Brain microvascular endothelial cell (primary cell): Measurements from ENCODE around the gene LYPD6B.

Experiments used
- DNase-seq: peaks from one replicate; pipeline ENCODE4 v3.0.0-alpha.2; 2020
- H3K27ac ChIP-seq: fragments of 250-450 bp; sonication (Bioruptor Pico); 2 replicates; pipeline ENCODE4 v1.5.1; 2020; ENCODE audit warnings: mild to moderate bottlenecking, moderate library complexity
- H3K27me3 ChIP-seq: fragments of 250-450 bp; sonication (Bioruptor Pico); replicated peaks from 2 replicates; pipeline ENCODE4 v1.5.1; 2020; ENCODE audit warnings: mild to moderate bottlenecking
- H3K36me3 ChIP-seq: fragments of 250-450 bp; sonication (Bioruptor Pico); replicated peaks from 2 replicates; pipeline ENCODE4 v1.5.1; 2020; ENCODE audit warnings: mild to moderate bottlenecking
- H3K4me3 ChIP-seq: 2 replicates; pipeline ENCODE4 v1.5.1; 2011; ENCODE audit warnings: low read depth, mild to moderate bottlenecking, control low read depth, low read length, moderate library complexity
- CTCF ChIP-seq: IDR thresholded peaks from 2 replicates; pipeline ENCODE4 v1.5.1; 2011; ENCODE audit warnings: low read depth, mild to moderate bottlenecking, moderate library complexity, low read length, control low read depth, inconsistent platforms; ENCODE audit errors: missing control alignments
- in situ Hi-C: cut with HindIII; loops from 2 replicates; pipeline ENCODE4 v1.10.0; 2017; ENCODE audit warnings: low sequenced_read_pairs, low pct_ligation_motif_present

The LYPD6B gene

GRCh38 chr2:149167941-149168340 lies 129.4 kb downstream of the LYPD6B start:
- no peaks in the 10 kb centered on the region for H3K27me3 ChIP-seq
- no peak overlapping the region for H3K4me3 ChIP-seq
- H3K27ac ChIP-seq, result no peak overlapping the region
- in situ Hi-C loops, result no loop called here
- TF ChIP-seq CTCF, result no peak
- no peak for DNase-seq
- H3K36me3 ChIP-seq, result no peaks in the 10 kb centered on the region

GRCh38 chr2:149169656-149170055 lies 131.2 kb downstream of the LYPD6B start:
- no peak for TF ChIP-seq CTCF
- in situ Hi-C loops, result no loop called here
- Histone ChIP-seq H3K27me3 (no peaks in the 10 kb centered on the region), H3K4me3 (no peak overlapping the region), H3K36me3 (no peaks in the 10 kb centered on the region), H3K27ac (no peak overlapping the region)
- no peak for DNase-seq

- in situ Hi-C loops, result no loop called here
- no peak for TF ChIP-seq CTCF
- H3K27me3 ChIP-seq, result no peaks in the 10 kb centered on the region
- no peak overlapping the region for H3K4me3 ChIP-seq
- no peaks in the 10 kb centered on the region for H3K36me3 ChIP-seq
- no peak overlapping the region for H3K27ac ChIP-seq
- no peak for DNase-seq
Observed at GRCh38 chr2:149170156-149170555, 131.7 kb downstream of the LYPD6B start.

GRCh38 chr2:149170911-149171310 lies 132.4 kb downstream of the LYPD6B start:
- no peak for TF ChIP-seq CTCF
- Histone ChIP-seq H3K36me3 (no peaks in the 10 kb centered on the region), H3K27ac (no peak overlapping the region), H3K27me3 (no peaks in the 10 kb centered on the region), H3K4me3 (no peak overlapping the region)
- no peak for DNase-seq
- in situ Hi-C loops, result no loop called here

- H3K36me3 ChIP-seq, result no peaks in the 10 kb centered on the region
- no peak overlapping the region for H3K27ac ChIP-seq
- no peak overlapping the region for H3K4me3 ChIP-seq
- H3K27me3 ChIP-seq, result no peaks in the 10 kb centered on the region
- in situ Hi-C loops, result no loop called here
- TF ChIP-seq CTCF, result no peak
- no peak for DNase-seq
Observed at GRCh38 chr2:149173220-149173619, 134.7 kb downstream of the LYPD6B start.

GRCh38 chr2:149175956-149176355 lies 137.5 kb downstream of the LYPD6B start:
- no peaks in the 10 kb centered on the region for H3K36me3 ChIP-seq
- in situ Hi-C loops, result no loop called here
- no peak overlapping the region for H3K27ac ChIP-seq
- H3K27me3 ChIP-seq, result no peaks in the 10 kb centered on the region
- no peak for TF ChIP-seq CTCF
- H3K4me3 ChIP-seq, result no peak overlapping the region
- DNase-seq, result no peak
